Neural cell (in vitro differentiated cells): ENCODE data around the gene NR1H2. TPM values are rescaled to one million over a fixed set of nuclear protein-coding genes. Genes with fewer than 3 reads are reported as not detected.

Experiments
- H2AFZ ChIP-seq: fragments of 200-600, 300-800 bp; sonication (generic), shearing (Covaris generic); 2 replicates; pipeline ENCODE4 v1.6.0; 2014; ENCODE audit warnings: low read depth, mild to moderate bottlenecking, antibody characterized with exemption, low read length, moderate library complexity
- H3F3A ChIP-seq: fragments of 200-600 bp; shearing (Covaris generic); 2 replicates; pipeline ENCODE4 v1.6.1; 2016; ENCODE audit warnings: mild to moderate bottlenecking, moderate library complexity, mixed read lengths, antibody characterized with exemption, low read length; ENCODE audit not compliant: insufficient read depth, poor library complexity, severe bottlenecking
- H3K27ac ChIP-seq: fragments of 200-600, 300-800 bp; sonication (generic), shearing (Covaris generic); 2 replicates; pipeline ENCODE4 v1.5.1; 2014; ENCODE audit warnings: mild to moderate bottlenecking, low read length, moderate library complexity
- H3K27me3 ChIP-seq: fragments of 300-800, 200-600 bp; sonication (generic), shearing (Covaris generic); 2 replicates; pipeline ENCODE4 v1.6.0; 2014; ENCODE audit warnings: mild to moderate bottlenecking, low read depth, low read length, moderate library complexity; ENCODE audit not compliant: insufficient read depth
- H3K36me3 ChIP-seq: fragments of 300-800, 200-600 bp; sonication (generic), shearing (Covaris generic); 2 replicates; pipeline ENCODE4 v1.5.1; 2014; ENCODE audit warnings: mild to moderate bottlenecking, antibody characterized with exemption, low read length, moderate library complexity; ENCODE audit not compliant: insufficient read depth
- H3K4me2 ChIP-seq: fragments of 300-800, 200-600 bp; sonication (generic), shearing (Covaris generic); 2 replicates; pipeline ENCODE4 v1.6.0; 2014; ENCODE audit warnings: mild to moderate bottlenecking, low read length
- H3K4me3 ChIP-seq: fragments of 300-800, 200-600 bp; sonication (generic), shearing (Covaris generic); 2 replicates; pipeline ENCODE4 v1.5.1; 2014; ENCODE audit warnings: mild to moderate bottlenecking, low read length, moderate library complexity
- H3K79me2 ChIP-seq: fragments of 200-600 bp; shearing (Covaris generic); replicated peaks from 2 replicates; pipeline ENCODE4 v1.6.0; 2014; ENCODE audit warnings: mild to moderate bottlenecking, low read length, moderate library complexity; ENCODE audit not compliant: insufficient read depth
- H3K9ac ChIP-seq: fragments of 300-800, 200-600 bp; sonication (generic), shearing (Covaris generic); 2 replicates; pipeline ENCODE4 v1.6.1; 2016; ENCODE audit warnings: mild to moderate bottlenecking, low read length, mixed read lengths
- H3K9me2 ChIP-seq: fragments of 200-600 bp; shearing (Covaris generic); 2 replicates; pipeline ENCODE4 v1.6.1; 2016; ENCODE audit warnings: mild to moderate bottlenecking, low read length, mixed read lengths; ENCODE audit not compliant: insufficient read depth
- H3K9me3 ChIP-seq: fragments of 200-600, 300-800 bp; sonication (generic), shearing (Covaris generic); 2 replicates; pipeline ENCODE4 v1.6.1; 2016; ENCODE audit warnings: mild to moderate bottlenecking, mixed run types, low read length, moderate library complexity, mixed read lengths
- H4K20me1 ChIP-seq: fragments of 200-600 bp; shearing (Covaris generic); 2 replicates; pipeline ENCODE4 v1.6.1; 2016; ENCODE audit warnings: mild to moderate bottlenecking, mixed run types; ENCODE audit not compliant: insufficient read depth
- CTCF ChIP-seq: fragments of 450-650 bp; IDR thresholded peaks from 2 replicates; pipeline ENCODE4 v1.5.1; 2014; ENCODE audit warnings: antibody characterized with exemption, mild to moderate bottlenecking, moderate library complexity; ENCODE audit not compliant: poor library complexity, severe bottlenecking
- EP300 ChIP-seq: fragments of 450-650 bp; conservative IDR thresholded peaks from 2 replicates; pipeline ENCODE4 v1.6.1; 2014; ENCODE audit warnings: antibody characterized with exemption, mild to moderate bottlenecking, moderate library complexity; ENCODE audit not compliant: poor library complexity, severe bottlenecking
- EZH2 ChIP-seq: fragments of 200-600, 300-800 bp; shearing (Covaris generic), sonication (generic); IDR thresholded peaks from 2 replicates; pipeline ENCODE4 v1.6.1; 2014; ENCODE audit warnings: antibody characterized with exemption, low read length, borderline replicate concordance, mild to moderate bottlenecking; ENCODE audit not compliant: insufficient read depth, poor library complexity, severe bottlenecking
- MXI1 ChIP-seq: fragments of 450-650 bp; conservative IDR thresholded peaks from 2 replicates; pipeline ENCODE4 v1.6.1; 2014; ENCODE audit warnings: antibody characterized with exemption, mild to moderate bottlenecking; ENCODE audit not compliant: poor library complexity, severe bottlenecking
- POLR2AphosphoS5 ChIP-seq: IDR thresholded peaks from 2 replicates; pipeline ENCODE4 v1.6.1; 2012
- RAD21 ChIP-seq: fragments of 450-650 bp; conservative IDR thresholded peaks from 2 replicates; pipeline ENCODE4 v1.6.1; 2014; ENCODE audit warnings: antibody characterized with exemption, mild to moderate bottlenecking, moderate library complexity
- REST ChIP-seq: IDR thresholded peaks from 2 replicates; pipeline ENCODE4 v1.6.1; 2012; ENCODE audit warnings: borderline replicate concordance
- SMC3 ChIP-seq: fragments of 450-650 bp; conservative IDR thresholded peaks from 2 replicates; pipeline ENCODE4 v1.6.1; 2014; ENCODE audit warnings: antibody characterized with exemption, mild to moderate bottlenecking, moderate library complexity; ENCODE audit not compliant: poor library complexity
- TAF1 ChIP-seq: IDR thresholded peaks from 2 replicates; pipeline ENCODE4 v1.6.1; 2012; ENCODE audit warnings: low read depth
- polyA plus RNA-seq: library from polyadenylated mRNA; depleted of rRNA; stranded (reverse); fragments of >200 nt; gene quantifications from 2 replicates; pipeline ENCODE4 v1.2.3, GENCODE V29; 2014

NR1H2 gene
- polyA plus RNA-seq, 1 donor from 2014 or later: 18.5 TPM

GRCh38 chr19:50358483-50359327 is 17.6 kb upstream of the NR1H2 start:
- Histone ChIP-seq H3K27me3 (no peaks in the 10 kb centered on the region), H3K4me3 (no peak overlapping the region), H2AFZ (no peak overlapping the region), H3K36me3 (no peaks in the 10 kb centered on the region), H3F3A (no peaks in the 10 kb centered on the region), H3K9me2 (no peaks in the 10 kb centered on the region), H3K27ac (no peak overlapping the region), H4K20me1 (no peaks in the 10 kb centered on the region), H3K4me2 (no peak overlapping the region), H3K9me3 (no peaks in the 10 kb centered on the region), H3K9ac (no peak overlapping the region), H3K79me2 (no peaks in the 10 kb centered on the region)
- TF ChIP-seq EZH2: no peak
- TF ChIP-seq RAD21: no peak
- no peak for TF ChIP-seq TAF1
- no peak for TF ChIP-seq CTCF
- no peak for TF ChIP-seq SMC3
- TF ChIP-seq REST: no peak
- no peak for TF ChIP-seq POLR2AphosphoS5
- no peak for TF ChIP-seq EP300
- no peak for TF ChIP-seq MXI1

GRCh38 chr19:50359328-50359818 is 16.9 kb upstream of the NR1H2 start:
- no peak overlapping the region for H3K4me3 ChIP-seq

More at GRCh38 chr19:50359328-50359818, 16.9 kb upstream of the NR1H2 start:
- no peaks in the 10 kb centered on the region for H3K36me3 ChIP-seq
- no peaks in the 10 kb centered on the region for H3F3A ChIP-seq
- H3K27ac ChIP-seq: no peak overlapping the region
- H4K20me1 ChIP-seq: no peaks in the 10 kb centered on the region
- no peak overlapping the region for H3K9ac ChIP-seq
- TF ChIP-seq CTCF: no peak
- no peak for TF ChIP-seq SMC3
- TF ChIP-seq REST: no peak
- TF ChIP-seq EZH2: no peak
- no peak for TF ChIP-seq RAD21
- no peaks in the 10 kb centered on the region for H3K27me3 ChIP-seq
- H3K9me3 ChIP-seq: no peaks in the 10 kb centered on the region
- no peak overlapping the region for H3K4me2 ChIP-seq
- no peaks in the 10 kb centered on the region for H3K9me2 ChIP-seq
- H2AFZ ChIP-seq: no peak overlapping the region
- no peaks in the 10 kb centered on the region for H3K79me2 ChIP-seq
